NCI-H1417 (cell line): ENCODE results near the gene HMGB4.

Source experiments
- DNase-seq, 3 experiments: peaks; one replicate each; lab custom pipeline; 2025; lab: John Stamatoyannopoulos, UW

Gene HMGB4

DNA sequence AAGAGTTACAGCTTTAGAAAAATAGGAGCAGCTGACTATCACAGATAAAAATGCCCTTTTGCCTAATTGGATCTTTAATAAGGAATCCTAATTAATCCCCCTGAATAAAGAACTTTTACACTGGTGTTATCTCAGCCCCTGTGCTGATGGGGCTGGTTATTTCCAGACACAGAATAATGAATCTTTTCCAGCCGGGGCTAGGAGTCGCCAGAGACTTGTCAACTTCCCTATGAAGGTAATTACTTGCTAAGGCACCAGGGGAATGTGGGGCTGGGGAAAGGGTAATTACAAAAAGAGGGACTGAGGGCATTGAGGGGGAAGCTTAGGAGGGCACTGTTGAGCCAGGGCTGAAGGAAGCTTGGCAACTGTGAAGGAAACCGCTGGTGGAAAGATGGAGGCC lies 34.5 kb downstream of the HMGB4 start:
- no peak for DNase-seq

DNA sequence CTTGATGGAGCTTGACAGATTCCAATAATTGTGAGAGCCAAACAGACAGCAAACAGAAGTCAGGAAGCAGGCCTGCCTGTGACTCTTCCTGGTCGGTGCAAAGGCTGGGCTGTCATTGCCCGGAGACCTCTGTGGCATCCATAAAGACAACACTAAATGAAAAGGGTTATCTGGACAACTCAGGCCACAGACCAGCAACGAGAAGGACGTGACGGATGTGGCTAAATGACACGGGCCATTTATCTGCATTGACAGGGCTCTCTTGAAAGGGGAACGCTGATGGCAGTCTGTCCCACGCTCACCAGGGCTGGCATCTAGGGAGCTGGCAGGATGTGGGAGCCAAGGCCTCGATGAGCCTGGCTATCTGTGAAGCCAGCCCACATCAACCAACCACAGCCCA lies 35.0 kb downstream of the HMGB4 start:
- DNase-seq = no peak

DNA sequence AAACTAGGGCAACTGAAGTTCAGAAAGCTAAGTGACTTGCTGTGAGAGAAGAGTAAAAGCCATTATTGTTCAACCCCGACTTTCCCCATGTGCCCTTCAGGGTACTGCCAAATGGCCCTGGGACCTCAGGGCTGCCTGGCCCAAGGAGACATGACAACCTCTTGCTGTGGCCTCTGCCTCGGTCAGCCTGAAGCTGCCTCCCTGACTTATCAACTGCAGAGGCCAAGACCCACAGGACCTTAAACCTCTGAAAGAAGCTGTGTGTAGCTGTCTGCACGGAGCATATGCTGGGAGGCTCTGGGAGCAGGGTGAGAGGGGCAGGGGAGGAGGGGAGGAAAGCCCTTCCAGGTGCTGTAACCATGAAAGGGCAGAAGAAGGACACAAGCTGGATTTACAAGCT lies 35.9 kb downstream of the HMGB4 start:
- DNase-seq = no peak

GRCh38 chr1:33902486-33903209 lies 38.8 kb downstream of the HMGB4 start:
- DNase-seq = peak in 1 of 3 experiments; percentile 31

- peak in 1 of 3 experiments; percentile 31 for DNase-seq
Measured at GRCh38 chr1:33903210-33903589, 39.3 kb downstream of the HMGB4 start.

DNA sequence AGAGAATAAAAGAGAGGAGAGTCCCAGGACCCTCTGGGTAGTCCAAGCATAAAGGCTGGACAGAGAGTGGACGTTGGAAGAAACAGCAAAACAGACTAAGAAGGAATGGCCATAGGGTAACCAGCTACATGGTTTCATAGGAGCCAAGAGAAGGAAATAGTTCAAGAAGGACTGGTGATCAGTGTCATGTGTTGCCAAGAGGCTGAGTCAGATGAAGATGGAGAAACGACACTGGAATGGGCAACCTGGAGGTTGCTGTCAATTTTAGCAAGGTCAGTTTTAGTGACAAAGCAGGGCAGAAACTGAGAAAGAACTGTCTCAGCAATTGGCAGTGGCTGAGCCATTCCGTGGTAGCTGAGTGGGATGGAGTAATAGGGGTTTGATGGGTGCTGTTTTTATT lies 41.4 kb downstream of the HMGB4 start:
- DNase-seq = no peak

DNA sequence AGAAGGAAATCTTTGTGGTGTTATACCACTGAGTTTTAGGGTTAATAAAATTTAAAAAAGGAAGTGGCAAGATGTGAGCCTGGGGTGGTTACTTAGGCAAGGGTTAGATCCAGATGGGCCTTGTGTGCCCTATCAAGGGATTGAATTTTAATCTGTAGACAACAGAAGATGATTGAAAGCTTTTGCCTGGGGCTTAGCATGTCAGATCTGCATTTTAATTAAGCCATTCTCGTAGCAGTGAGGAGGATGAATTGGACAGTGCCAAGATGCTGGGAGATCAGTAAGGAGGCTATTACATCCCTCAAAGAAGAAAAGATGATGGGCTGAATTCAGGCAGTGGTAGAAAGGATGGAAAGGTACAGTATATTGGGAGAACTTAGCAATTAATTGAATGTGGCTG lies 42.3 kb downstream of the HMGB4 start:
- DNase-seq = no peak

GRCh38 chr1:33908324-33908956 lies 44.6 kb downstream of the HMGB4 start:
- no peak for DNase-seq
